A673 (cell line): ENCODE data around the gene FYCO1. TPM values are rescaled to one million over a fixed set of nuclear protein-coding genes. Genes with fewer than 3 reads are reported as not detected.

Source experiments
- BruUV-seq: library from RNA; stranded (reverse); fragments of 400-500 nt; replicated peaks from 2 replicates; lab custom pipeline; 2021; lab: Mats Ljungman, UMichigan
- CTCF ChIA-PET: fragments of 300-600 bp; sonication (Branson Sonifier 250); formaldehyde crosslinking; loops from one replicate; lab custom pipeline; 2022; ENCODE audit warnings: antibody characterized with exemption; lab: Charles Lee
- POLR2A ChIA-PET: fragments of 300-600 bp; sonication (Branson Sonifier 250); formaldehyde crosslinking; loops from one replicate; lab custom pipeline; 2022; ENCODE audit warnings: antibody characterized with exemption; ENCODE audit not compliant: low non-redundant PET; lab: Charles Lee
- DNase-seq: peaks from one replicate; pipeline ENCODE4 v3.0.0-alpha.2; 2015; ENCODE audit warnings: low spot score
- H3K27ac ChIP-seq: fragments of 200-600 bp; sonication (generic); 2 replicates; pipeline ENCODE4 v1.5.1; 2016; ENCODE audit warnings: mixed run types, low read depth, mild to moderate bottlenecking, mixed read lengths, antibody characterized with exemption, low read length; ENCODE audit not compliant: poor library complexity, severe bottlenecking
- H3K27me3 ChIP-seq: fragments of 200-600 bp; sonication (generic); replicated peaks from 2 replicates; pipeline ENCODE4 v1.6.1; 2017; ENCODE audit warnings: mixed run types, low read depth, mild to moderate bottlenecking, mixed read lengths, antibody characterized with exemption, low read length; ENCODE audit not compliant: insufficient read depth, poor library complexity
- H3K36me3 ChIP-seq: fragments of 200-600 bp; sonication (generic); 2 replicates; pipeline ENCODE4 v1.6.1; 2016; ENCODE audit warnings: mixed run types, mild to moderate bottlenecking, mixed read lengths, antibody characterized with exemption, low read length; ENCODE audit not compliant: insufficient read depth, poor library complexity, severe bottlenecking
- H3K4me1 ChIP-seq: fragments of 200-600 bp; sonication (generic); 2 replicates; pipeline ENCODE4 v1.6.1; 2017; ENCODE audit warnings: mixed run types, mild to moderate bottlenecking, mixed read lengths, antibody characterized with exemption, low read length; ENCODE audit not compliant: insufficient read depth, poor library complexity, severe bottlenecking
- H3K4me3 ChIP-seq: fragments of 200-600 bp; sonication (generic); 2 replicates; pipeline ENCODE4 v1.5.1; 2016; ENCODE audit warnings: low read depth, mixed run types, mild to moderate bottlenecking, mixed read lengths, low read length; ENCODE audit not compliant: poor library complexity, severe bottlenecking
- H3K9me3 ChIP-seq: fragments of 200-600 bp; sonication (generic); 2 replicates; pipeline ENCODE4 v1.6.1; 2016; ENCODE audit warnings: mixed run types, low read depth, mild to moderate bottlenecking, mixed read lengths, antibody characterized with exemption, low read length; ENCODE audit not compliant: poor library complexity, severe bottlenecking
- EZH2 ChIP-seq: fragments of 200-600 bp; sonication (generic); IDR thresholded peaks from 2 replicates; pipeline ENCODE4 v1.6.1; 2017; ENCODE audit warnings: borderline replicate concordance, low read depth, mild to moderate bottlenecking, mixed read lengths, antibody characterized with exemption, low read length; ENCODE audit not compliant: poor library complexity, severe bottlenecking
- intact Hi-C: fragments of 100-400 bp; cut with micrococcal nuclease; formaldehyde crosslinking; loops from one replicate; pipeline ENCODE4 v1.10.0; 2022; ENCODE audit not compliant: unreplicated experiment
- total RNA-seq: library from RNA; stranded (reverse); gene quantifications from 2 replicates; pipeline ENCODE4 v1.2.3, GENCODE V29; 2021
- TF ChIP-seq, protein P1 (sequence below): fragments of 300-800, 200-600 bp; sonication (generic); conservative IDR thresholded peaks from 2 replicates; pipeline ENCODE4 v1.5.1; 2017; ENCODE audit warnings: low read depth, mild to moderate bottlenecking, antibody characterized with exemption, low read length, moderate library complexity, mixed read lengths

The FYCO1 gene
- total RNA-seq, 1 experiment from 2014 or later, result 7.4 TPM

GRCh38 chr3:46030626-46031025 lies 35.0 kb upstream of the FYCO1 start:
- ChIA-PET POLR2A (no interaction called here), CTCF (no interaction called here)
- no peaks in the 10 kb centered on the region for H3K9me3 ChIP-seq
- BruUV-seq, result no TSS peak
- TF ChIP-seq EZH2, result no peak
- TF ChIP-seq, protein P1, sequence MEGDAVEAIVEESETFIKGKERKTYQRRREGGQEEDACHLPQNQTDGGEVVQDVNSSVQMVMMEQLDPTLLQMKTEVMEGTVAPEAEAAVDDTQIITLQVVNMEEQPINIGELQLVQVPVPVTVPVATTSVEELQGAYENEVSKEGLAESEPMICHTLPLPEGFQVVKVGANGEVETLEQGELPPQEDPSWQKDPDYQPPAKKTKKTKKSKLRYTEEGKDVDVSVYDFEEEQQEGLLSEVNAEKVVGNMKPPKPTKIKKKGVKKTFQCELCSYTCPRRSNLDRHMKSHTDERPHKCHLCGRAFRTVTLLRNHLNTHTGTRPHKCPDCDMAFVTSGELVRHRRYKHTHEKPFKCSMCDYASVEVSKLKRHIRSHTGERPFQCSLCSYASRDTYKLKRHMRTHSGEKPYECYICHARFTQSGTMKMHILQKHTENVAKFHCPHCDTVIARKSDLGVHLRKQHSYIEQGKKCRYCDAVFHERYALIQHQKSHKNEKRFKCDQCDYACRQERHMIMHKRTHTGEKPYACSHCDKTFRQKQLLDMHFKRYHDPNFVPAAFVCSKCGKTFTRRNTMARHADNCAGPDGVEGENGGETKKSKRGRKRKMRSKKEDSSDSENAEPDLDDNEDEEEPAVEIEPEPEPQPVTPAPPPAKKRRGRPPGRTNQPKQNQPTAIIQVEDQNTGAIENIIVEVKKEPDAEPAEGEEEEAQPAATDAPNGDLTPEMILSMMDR, result no peak
- no peak for DNase-seq
- intact Hi-C loops, result no loop called here
- no peaks in the 10 kb centered on the region for H3K4me1 ChIP-seq
- no peak overlapping the region for H3K4me3 ChIP-seq
- no peaks in the 10 kb centered on the region for H3K27me3 ChIP-seq
- no peak overlapping the region for H3K27ac ChIP-seq
- no peaks in the 10 kb centered on the region for H3K36me3 ChIP-seq

DNA sequence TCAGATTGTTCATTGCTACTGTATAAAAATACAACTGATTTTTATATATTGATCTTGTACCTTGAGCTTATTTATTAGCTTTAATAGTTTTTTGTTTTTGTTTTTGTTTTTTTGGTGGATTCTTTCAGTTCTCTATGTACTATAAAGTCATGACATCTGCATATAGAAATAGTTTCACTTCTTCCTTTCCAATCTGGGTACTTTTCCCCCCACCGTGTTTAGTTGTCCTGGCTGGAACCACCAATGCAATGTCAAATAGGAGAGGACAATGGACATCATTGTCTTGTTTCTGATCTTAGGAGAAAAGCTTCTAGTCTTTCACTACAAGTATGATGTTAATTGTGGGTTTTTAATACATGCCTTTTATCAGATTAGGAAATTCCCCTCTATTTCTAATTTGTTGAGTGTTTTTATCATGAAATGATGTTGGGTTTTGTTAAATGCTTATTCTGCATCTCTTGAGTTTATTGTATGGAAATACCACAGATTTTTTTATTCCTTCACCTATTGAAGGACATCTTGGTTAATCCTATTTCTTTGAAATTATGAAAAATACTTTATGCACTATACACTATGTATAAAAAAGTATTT lies 34.4 kb upstream of the FYCO1 start:
- ChIA-PET CTCF (no interaction called here), POLR2A (no interaction called here)
- no TSS peak for BruUV-seq
- intact Hi-C loops, result no loop called here
- DNase-seq, result no peak
- Histone ChIP-seq H3K27me3 (no peaks in the 10 kb centered on the region), H3K36me3 (no peaks in the 10 kb centered on the region), H3K4me1 (no peaks in the 10 kb centered on the region), H3K9me3 (no peaks in the 10 kb centered on the region), H3K27ac (no peak overlapping the region), H3K4me3 (no peak overlapping the region)
- TF ChIP-seq, protein P1, result no peak

- POLR2A ChIA-PET, result no interaction called here
- intact Hi-C loops, result no loop called here
- CTCF ChIA-PET, result no interaction called here
These were observed 32.2 kb upstream of the FYCO1 start for GRCh38 chr3:46027736-46028397.

More at GRCh38 chr3:46027736-46028397, 32.2 kb upstream of the FYCO1 start:
- BruUV-seq, result no TSS peak
- Histone ChIP-seq H3K27ac (no peak overlapping the region), H3K9me3 (no peaks in the 10 kb centered on the region), H3K4me3 (no peak overlapping the region), H3K4me1 (no peaks in the 10 kb centered on the region), H3K27me3 (no peaks in the 10 kb centered on the region), H3K36me3 (no peaks in the 10 kb centered on the region)
- DNase-seq, result no peak
- TF ChIP-seq, protein P1, result no peak
- no peak for TF ChIP-seq EZH2
